ENCODE measurements around the gene KIAA2012. TPM values are rescaled to one million over a fixed set of nuclear protein-coding genes. Genes with fewer than 3 reads are reported as not detected.
"Not testable (repeated sequence)": the region's sequence is repeated elsewhere in the genome, so short reads cannot be mapped to it uniquely, and the experiment has no call there.

KIAA2012 gene
- polyA plus RNA-seq, 4 donors: 0.06 to 0.07 TPM; not detected in 2

GRCh38 chr2:202221873-202222272 is 148.8 kb downstream of the KIAA2012 start:
- no peak overlapping the region for H3K4me3 ChIP-seq (ENCODE audit: low read depth in 1 of 3, low read length in 3 of 3)
- H3K36me3 ChIP-seq (ENCODE audit: control insufficient read depth in 3 of 3, insufficient read depth in 2 of 3, low read depth in 1 of 3, low read length in 3 of 3): peaks cover 2 to 15% (median 2%) of the 10 kb centered on the region in 3 donors
- FAIRE-seq (no peak), DNase-seq (no peak)
- no peaks in the 10 kb centered on the region for H3K9me3 ChIP-seq (ENCODE audit: control insufficient read depth in 2 of 2, insufficient read depth in 1 of 2, low read depth in 1 of 2, low read length in 1 of 2)
- H3K27ac ChIP-seq (ENCODE audit: low read depth in 1 of 3, low read length in 2 of 3): no peak overlapping the region
- H3K4me1 ChIP-seq (ENCODE audit: control insufficient read depth in 3 of 3, insufficient read depth in 2 of 3, low read depth in 1 of 3, low read length in 2 of 3): no peaks in the 10 kb centered on the region
- WGBS, 3 donors: 76 to 93% (median 87%) methylated on average over 1 of the region's 1 CpG
- H3K27me3 ChIP-seq (ENCODE audit: control insufficient read depth in 3 of 3, insufficient read depth in 3 of 3, low read length in 3 of 3): no peaks in the 10 kb centered on the region

GRCh38 chr2:202237787-202238233 is 164.8 kb downstream of the KIAA2012 start:
- Histone ChIP-seq H3K27ac (ENCODE audit: low read depth in 1 of 3, low read length in 2 of 3) (peak overlapping the region; percentile 53 to 93 (median 85)), H3K4me3 (ENCODE audit: low read depth in 1 of 3, low read length in 3 of 3) (peak overlapping the region; percentile 91 to 99 (median 92)), H3K36me3 (ENCODE audit: control insufficient read depth in 3 of 3, insufficient read depth in 2 of 3, low read depth in 1 of 3, low read length in 3 of 3) (peaks cover 0 to 3% (median 2%) of the 10 kb centered on the region in 3 donors), H3K27me3 (ENCODE audit: control insufficient read depth in 3 of 3, insufficient read depth in 3 of 3, low read length in 3 of 3) (no peaks in the 10 kb centered on the region), H3K4me1 (ENCODE audit: control insufficient read depth in 3 of 3, insufficient read depth in 2 of 3, low read depth in 1 of 3, low read length in 2 of 3) (no peaks in the 10 kb centered on the region), H3K9me3 (ENCODE audit: control insufficient read depth in 2 of 2, insufficient read depth in 1 of 2, low read depth in 1 of 2, low read length in 1 of 2) (no peaks in the 10 kb centered on the region)
- DNase-seq (peak; percentile 33 to 68), FAIRE-seq (no peak)
- 1% methylated on average over 30 of the region's 30 CpGs for WGBS, 3 donors

- Histone ChIP-seq H3K4me1 (ENCODE audit: control insufficient read depth in 3 of 3, insufficient read depth in 2 of 3, low read depth in 1 of 3, low read length in 2 of 3) (no peaks in the 10 kb centered on the region), H3K4me3 (ENCODE audit: low read depth in 1 of 3, low read length in 3 of 3) (peak within 1 kb of the TSS; percentile 91 to 99 (median 92)), H3K36me3 (ENCODE audit: control insufficient read depth in 3 of 3, insufficient read depth in 2 of 3, low read depth in 1 of 3, low read length in 3 of 3) (peaks cover 0 to 3% (median 0%) of the 10 kb centered on the region in 3 donors), H3K27ac (ENCODE audit: low read depth in 1 of 3, low read length in 2 of 3) (peak within 1 kb of the TSS; percentile 74 to 93 (median 85)), H3K9me3 (ENCODE audit: control insufficient read depth in 2 of 2, insufficient read depth in 1 of 2, low read depth in 1 of 2, low read length in 1 of 2) (no peaks in the 10 kb centered on the region), H3K27me3 (ENCODE audit: control insufficient read depth in 3 of 3, insufficient read depth in 3 of 3, low read length in 3 of 3) (no peaks in the 10 kb centered on the region)
- 2 to 4% (median 3%) methylated on average over 41 to 54 of the region's 54 CpGs for WGBS, 3 donors
- no peak for FAIRE-seq
- DNase-seq: peak; percentile 93 to 96
These were observed 165.5 kb downstream of the KIAA2012 start, which contains the start of gene SUMO1 for GRCh38 chr2:202238234-202239197. Gene SUMO1, minus strand, starts transcription at chr2:202238597. Its CDS starts 146 bp downstream, at chr2:202238451.

GRCh38 chr2:202247710-202248109 is 174.7 kb downstream of the KIAA2012 start:
- H3K27ac ChIP-seq (ENCODE audit: low read depth in 1 of 3, low read length in 2 of 3); H3K9me3 ChIP-seq (ENCODE audit: control insufficient read depth in 2 of 2, insufficient read depth in 1 of 2, low read depth in 1 of 2, low read length in 1 of 2); H3K4me1 ChIP-seq (ENCODE audit: control insufficient read depth in 3 of 3, insufficient read depth in 2 of 3, low read depth in 1 of 3, low read length in 2 of 3); DNase-seq; H3K27me3 ChIP-seq (ENCODE audit: control insufficient read depth in 3 of 3, insufficient read depth in 3 of 3, low read length in 3 of 3); H3K36me3 ChIP-seq (ENCODE audit: control insufficient read depth in 3 of 3, insufficient read depth in 2 of 3, low read depth in 1 of 3, low read length in 3 of 3); FAIRE-seq; H3K4me3 ChIP-seq (ENCODE audit: low read depth in 1 of 3, low read length in 3 of 3): not testable (repeated sequence)
- 93 to 97% (median 95%) methylated on average over 5 of the region's 5 CpGs for WGBS, 3 donors

- no peak overlapping the region for H3K27ac ChIP-seq (ENCODE audit: low read depth in 1 of 3, low read length in 2 of 3)
- peaks cover 0 to 6% of the 10 kb centered on the region in 2 donors for H3K9me3 ChIP-seq (ENCODE audit: control insufficient read depth in 2 of 2, insufficient read depth in 1 of 2, low read depth in 1 of 2, low read length in 1 of 2)
- 66 to 79% (median 76%) methylated on average over 10 of the region's 10 CpGs for WGBS, 3 donors
- FAIRE-seq: no peak
- H3K4me1 ChIP-seq (ENCODE audit: control insufficient read depth in 3 of 3, insufficient read depth in 2 of 3, low read depth in 1 of 3, low read length in 2 of 3): no peaks in the 10 kb centered on the region
- no peaks in the 10 kb centered on the region for H3K36me3 ChIP-seq (ENCODE audit: control insufficient read depth in 3 of 3, insufficient read depth in 2 of 3, low read depth in 1 of 3, low read length in 3 of 3)
- no peak overlapping the region for H3K4me3 ChIP-seq (ENCODE audit: low read depth in 1 of 3, low read length in 3 of 3)
- H3K27me3 ChIP-seq (ENCODE audit: control insufficient read depth in 3 of 3, insufficient read depth in 3 of 3, low read length in 3 of 3): no peaks in the 10 kb centered on the region
- DNase-seq: no peak
These were observed 176.6 kb downstream of the KIAA2012 start for GRCh38 chr2:202249521-202250253.

GRCh38 chr2:202251494-202251893 is 178.4 kb downstream of the KIAA2012 start:
- Histone ChIP-seq H3K4me3 (ENCODE audit: low read depth in 1 of 3, low read length in 3 of 3) (no peak overlapping the region), H3K27ac (ENCODE audit: low read depth in 1 of 3, low read length in 2 of 3) (no peak overlapping the region), H3K4me1 (ENCODE audit: control insufficient read depth in 3 of 3, insufficient read depth in 2 of 3, low read depth in 1 of 3, low read length in 2 of 3) (no peaks in the 10 kb centered on the region), H3K27me3 (ENCODE audit: control insufficient read depth in 3 of 3, insufficient read depth in 3 of 3, low read length in 3 of 3) (no peaks in the 10 kb centered on the region), H3K9me3 (ENCODE audit: control insufficient read depth in 2 of 2, insufficient read depth in 1 of 2, low read depth in 1 of 2, low read length in 1 of 2) (peaks cover 0 to 6% of the 10 kb centered on the region in 2 donors), H3K36me3 (ENCODE audit: control insufficient read depth in 3 of 3, insufficient read depth in 2 of 3, low read depth in 1 of 3, low read length in 3 of 3) (no peaks in the 10 kb centered on the region)
- no peak for FAIRE-seq
- DNase-seq: no peak
- WGBS, 3 donors: 74 to 82% (median 82%) methylated on average over 3 to 5 of the region's 5 CpGs

Other genes with a start within 250 kb of the KIAA2012 start
- gene FZD7, start 39.4 kb upstream of the KIAA2012 start, polyA plus RNA-seq: 10 to 100 TPM in 2 of 4 donors, 1 to 10 TPM in 2; 1.6 to 27.9 (median 6.3) TPM
- 100 to 1,000 TPM in 3 of 4 donors, 10 to 100 TPM in 1; 93.6 to 156 (median 114) TPM for gene SUMO1, start 165.3 kb downstream of the KIAA2012 start, polyA plus RNA-seq
- gene NOP58, start 192.5 kb downstream of the KIAA2012 start, polyA plus RNA-seq: 10 to 100 TPM; 32.4 to 81.7 (median 56.5) TPM